Measurements from ENCODE around the gene TOR3A.

Gene TOR3A

GRCh38 chr1:179077396-179077795 is 4.5 kb upstream of the TOR3A start:
- DNase-seq = no peak

DNA sequence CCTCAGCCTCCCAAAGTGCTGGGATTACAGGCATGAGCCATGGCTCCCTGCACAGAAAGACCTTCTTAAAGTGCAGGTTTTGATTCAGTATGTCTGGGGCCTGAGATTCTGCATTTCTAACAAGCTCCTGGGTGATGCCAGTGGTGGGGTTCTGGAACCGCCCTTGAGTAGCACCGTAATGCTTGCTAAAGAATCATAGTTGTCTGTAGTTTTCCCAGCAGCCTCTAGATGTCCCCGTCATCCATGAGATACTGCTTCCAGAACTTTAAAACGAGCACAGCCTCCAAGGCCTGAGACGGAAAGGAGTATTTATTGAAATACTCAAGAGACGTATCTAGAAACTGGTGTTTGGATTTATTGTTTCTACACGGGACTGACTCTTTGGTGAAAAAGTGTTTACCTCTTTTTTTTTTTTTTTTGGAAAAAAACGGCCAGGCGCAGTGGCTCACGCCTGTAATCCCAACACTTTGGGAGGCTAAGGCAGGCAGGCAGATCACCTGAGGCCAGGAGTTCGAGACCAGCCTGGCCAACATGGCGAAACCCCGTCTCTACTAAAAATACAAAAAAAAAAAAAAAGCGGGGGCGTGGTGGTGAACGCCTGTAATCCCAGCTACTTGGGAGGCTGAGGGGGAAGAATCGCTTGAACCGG is 2.6 kb upstream of the TOR3A start:
- peak; percentile 78 for DNase-seq

DNA sequence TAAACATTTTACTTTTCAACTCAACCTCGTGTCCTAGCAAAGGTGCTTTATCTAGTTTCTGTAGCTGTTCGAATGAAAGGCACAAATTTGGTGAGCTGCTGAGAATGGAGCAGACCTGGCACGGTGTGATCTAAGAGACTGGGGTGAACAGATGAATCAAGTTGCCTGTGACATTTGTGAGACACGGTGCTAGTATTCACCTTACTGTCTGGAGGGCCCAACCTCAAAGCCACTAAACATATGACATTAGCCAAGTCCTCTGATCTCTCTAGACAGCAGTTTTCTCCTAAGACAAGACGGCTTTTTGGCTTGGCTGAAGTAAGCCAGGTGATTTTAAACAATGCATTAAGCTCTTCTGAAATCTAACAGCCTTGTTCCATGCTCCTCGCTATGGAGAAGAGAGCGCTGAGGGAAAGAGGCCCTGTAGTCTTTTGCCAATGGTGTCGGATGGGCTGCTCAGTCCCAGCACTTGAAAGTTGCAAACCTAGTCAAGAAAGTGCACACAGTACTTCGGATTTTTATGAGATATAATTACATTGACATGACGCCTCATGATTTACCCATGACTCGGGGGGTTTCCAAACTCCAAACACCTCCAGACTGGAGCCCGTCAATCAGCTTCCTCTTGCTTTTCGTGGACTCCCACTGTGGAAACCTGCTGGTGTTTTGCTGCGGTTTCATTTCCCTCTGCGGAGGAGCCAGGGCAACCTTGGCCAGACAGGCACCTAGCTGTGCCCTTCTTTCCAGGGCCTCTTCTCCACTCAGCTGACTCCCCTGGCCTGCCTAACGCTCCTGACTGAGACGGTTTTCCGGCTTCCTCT is 794 bp upstream of the TOR3A start:
- no peak for DNase-seq

GRCh38 chr1:179082333-179082998 is 596 bp downstream of the TOR3A start:
- no peak for DNase-seq

DNA sequence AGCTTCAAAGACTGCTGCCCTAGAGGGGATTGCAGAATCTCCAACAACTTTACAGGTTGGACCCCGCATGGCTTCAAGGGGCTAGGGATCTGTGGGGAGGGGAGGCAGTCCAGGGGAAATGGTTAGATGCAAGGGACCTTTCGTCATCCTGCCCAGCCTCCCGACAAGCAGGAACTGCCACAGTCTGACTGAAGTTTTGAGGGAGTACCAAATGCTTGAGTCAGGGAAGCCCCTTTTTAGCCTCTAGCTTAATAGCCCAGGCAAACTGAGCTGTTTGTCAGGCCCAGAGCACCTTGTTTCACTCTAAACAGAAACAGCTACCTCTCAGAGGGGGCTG is 1.1 kb downstream of the TOR3A start:
- no peak for DNase-seq

GRCh38 chr1:179083533-179083932 is 1.7 kb downstream of the TOR3A start:
- no peak for DNase-seq

DNA sequence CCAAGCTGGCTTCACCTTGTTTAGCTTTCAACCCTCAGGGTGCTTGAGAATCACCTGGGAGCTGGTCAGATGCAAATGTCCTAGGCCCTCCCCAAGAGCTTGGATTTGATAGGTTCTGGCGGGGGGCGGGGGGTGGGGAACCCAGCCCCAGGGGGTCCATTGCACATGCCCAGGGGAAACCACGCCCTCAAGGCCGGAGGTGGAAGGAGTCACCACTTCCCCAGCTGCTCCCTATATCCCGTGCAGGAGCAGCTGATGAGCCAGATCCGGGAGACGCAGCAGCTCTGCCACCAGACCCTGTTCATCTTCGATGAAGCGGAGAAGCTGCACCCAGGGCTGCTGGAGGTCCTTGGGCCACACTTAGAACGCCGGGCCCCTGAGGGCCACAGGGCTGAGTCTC is 5.8 kb downstream of the TOR3A start:
- no peak for DNase-seq

DNA sequence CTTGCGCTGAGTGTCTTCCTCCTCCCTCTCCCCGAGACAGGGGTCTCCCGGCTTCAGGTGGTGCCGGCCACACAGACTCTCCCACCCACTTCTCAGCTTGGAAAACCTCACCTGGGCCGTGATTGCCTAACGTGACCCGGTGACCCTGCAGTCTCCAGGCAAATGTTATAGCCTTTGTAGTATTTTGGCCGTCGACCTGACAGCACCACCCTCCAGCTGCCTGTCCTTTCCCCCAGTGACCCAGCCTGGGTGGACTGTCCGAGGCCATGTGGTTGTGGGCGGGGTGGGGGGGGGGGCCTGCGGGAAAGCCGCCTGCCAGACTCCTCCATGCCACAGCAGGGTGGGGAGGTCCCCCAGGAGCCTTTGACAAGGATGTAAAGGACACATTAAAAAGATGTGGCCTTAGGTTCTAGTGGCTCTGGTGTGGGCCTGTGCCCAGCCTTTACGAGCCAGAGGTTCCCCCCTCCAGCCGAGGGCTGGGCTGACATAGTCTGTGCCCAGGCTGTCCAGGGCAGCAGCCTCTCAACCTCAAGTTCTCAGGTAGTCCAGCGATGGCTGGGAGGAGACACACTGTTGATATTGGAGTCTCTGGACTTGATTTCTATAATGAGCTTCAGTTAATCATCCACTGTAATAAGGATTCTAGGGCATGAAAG is 8.1 kb downstream of the TOR3A start:
- DNase-seq = no peak

- DNase-seq = no peak
Measured at GRCh38 chr1:179090522-179090921, 8.7 kb downstream of the TOR3A start.

DNA sequence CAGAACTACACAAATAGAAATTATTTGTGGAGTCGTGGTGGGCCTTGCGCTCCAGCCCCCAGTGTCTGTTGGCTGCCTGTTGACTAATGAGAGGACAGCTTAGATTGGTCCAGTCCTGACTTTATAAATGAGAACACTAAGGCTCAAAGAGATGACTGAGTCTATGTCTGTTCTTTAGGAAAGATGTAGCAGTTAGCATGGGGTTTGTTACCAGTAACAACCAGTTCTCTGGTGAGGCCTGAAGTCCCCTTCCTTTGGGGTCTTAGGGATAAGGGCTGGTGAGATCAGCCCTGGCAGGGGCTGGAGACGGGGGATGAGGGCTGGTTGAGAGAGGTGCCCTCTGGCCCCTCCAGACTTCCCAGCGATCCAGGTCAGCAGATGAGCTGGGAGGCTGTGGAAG is 9.1 kb downstream of the TOR3A start:
- DNase-seq = no peak

GRCh38 chr1:179091691-179092165 is 9.9 kb downstream of the TOR3A start:
- DNase-seq = no peak

GRCh38 chr1:179092896-179093461 is 11.1 kb downstream of the TOR3A start:
- no peak for DNase-seq

DNA sequence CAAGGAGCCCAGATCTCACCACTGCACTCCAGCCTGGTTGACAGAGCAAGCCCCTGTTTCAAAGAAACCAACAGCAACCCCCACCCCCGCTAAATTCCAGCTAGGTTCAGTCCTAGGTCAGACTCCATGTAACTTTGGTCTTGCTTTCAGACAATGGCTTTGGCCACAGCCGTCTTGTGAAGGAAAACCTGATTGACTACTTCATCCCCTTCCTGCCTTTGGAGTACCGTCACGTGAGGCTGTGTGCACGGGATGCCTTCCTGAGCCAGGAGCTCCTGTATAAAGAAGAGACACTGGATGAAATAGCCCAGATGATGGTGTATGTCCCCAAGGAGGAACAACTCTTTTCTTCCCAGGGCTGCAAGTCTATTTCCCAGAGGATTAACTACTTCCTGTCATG is 12.9 kb downstream of the TOR3A start:
- no peak for DNase-seq

DNA sequence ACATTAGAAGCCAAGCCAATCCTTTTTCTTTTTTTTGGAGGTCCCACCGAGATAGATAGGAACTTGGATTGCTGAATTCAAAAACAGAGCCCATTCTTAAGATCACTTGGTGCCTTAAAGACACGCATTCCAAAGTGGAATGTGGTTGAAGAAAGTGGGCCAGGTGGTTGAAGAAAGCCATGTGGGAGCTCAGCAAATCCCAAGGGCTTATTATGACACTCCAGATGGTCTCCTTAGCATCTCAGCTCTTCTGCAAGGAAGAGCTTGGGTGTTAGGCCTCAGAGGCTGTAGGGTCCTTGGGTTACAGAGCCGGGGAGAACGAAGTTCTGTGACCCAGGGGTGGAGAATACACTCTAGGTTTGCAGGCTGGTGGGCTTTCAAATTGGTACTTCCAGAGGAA is 13.5 kb downstream of the TOR3A start:
- no peak for DNase-seq

DNA sequence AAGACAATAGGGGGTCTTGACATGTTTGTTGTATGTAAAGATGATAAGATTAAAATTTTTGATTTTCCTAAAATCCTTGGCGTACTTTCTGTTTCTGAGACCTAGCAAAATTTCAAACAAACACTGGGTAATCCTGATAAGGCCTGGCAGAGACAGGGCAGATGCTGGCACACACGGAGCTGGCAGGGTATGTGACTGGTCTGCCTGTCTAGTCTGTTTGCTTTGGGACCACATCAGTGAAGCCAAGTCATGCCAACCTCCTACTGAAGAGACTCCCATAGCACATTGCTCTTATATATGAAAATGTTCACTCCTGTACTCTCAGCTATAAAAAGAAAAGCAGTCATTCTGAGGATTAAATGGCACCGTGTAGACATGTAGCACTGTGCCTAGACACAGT is 14.1 kb downstream of the TOR3A start:
- no peak for DNase-seq

GRCh38 chr1:179099891-179100290 is 18.0 kb downstream of the TOR3A start:
- no peak for DNase-seq

GRCh38 chr1:179101566-179101965 is 19.7 kb downstream of the TOR3A start:
- no peak for DNase-seq

- DNase-seq = no peak
Measured at GRCh38 chr1:179103999-179104398, 22.1 kb downstream of the TOR3A start.

GRCh38 chr1:179104611-179105250 is 22.9 kb downstream of the TOR3A start:
- DNase-seq = no peak

DNA sequence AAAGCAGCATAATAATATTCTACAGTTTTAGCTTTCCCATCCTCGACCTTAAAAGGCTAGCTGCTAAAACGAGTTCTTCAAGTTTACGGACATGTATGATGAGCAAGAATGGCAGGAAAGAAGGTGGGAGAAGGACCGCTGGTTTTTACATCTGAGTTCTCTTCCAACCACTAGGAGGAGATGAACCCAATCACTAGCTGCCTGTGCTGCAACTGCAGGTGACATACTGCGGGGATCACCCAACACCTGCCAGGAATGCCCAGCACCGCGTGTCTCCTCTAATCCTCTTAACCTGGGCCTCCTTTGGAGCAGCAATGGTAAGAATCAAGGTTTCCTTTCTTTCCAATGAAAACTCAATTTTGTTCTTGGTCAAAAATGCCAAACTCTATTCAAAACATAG is 23.5 kb downstream of the TOR3A start:
- no peak for DNase-seq

GRCh38 chr1:179107706-179108629 is 26.1 kb downstream of the TOR3A start:
- no peak for DNase-seq

DNA sequence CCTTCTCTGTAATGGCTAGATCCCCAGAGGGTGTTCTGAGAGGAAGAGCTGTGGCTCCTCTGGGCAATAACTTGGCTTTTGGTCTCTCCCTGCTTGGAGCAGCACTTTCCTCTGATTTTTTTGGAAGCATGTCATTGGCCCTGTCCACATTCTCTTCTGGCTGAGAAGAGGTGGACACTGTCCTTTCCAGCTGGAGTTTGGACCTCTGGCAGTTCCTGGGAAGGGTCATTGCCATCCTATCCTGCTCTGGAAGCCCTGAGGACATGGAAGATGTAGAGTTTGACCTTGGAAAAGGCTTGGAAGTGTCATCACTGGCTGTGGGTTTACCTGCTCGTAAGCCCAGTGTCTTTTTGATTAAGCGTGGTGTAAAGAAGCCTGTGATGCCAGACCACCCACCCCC is 26.8 kb downstream of the TOR3A start:
- DNase-seq = no peak

All from NCI-H1694 treated with DMSO at 0.1 percent for 48 hours (cell line).